Tibial nerve (tissue), 4 donors: ENCODE data around the gene MAPK14. TPM values are rescaled to one million over a fixed set of nuclear protein-coding genes. Genes with fewer than 3 reads are reported as not detected.

Experiments used
- DNase-seq, 2 donors: peaks; one replicate each; pipeline ENCODE4 v3.0.0-alpha.2; 2019; ENCODE audit warnings: low spot score in 2 of 2
- H3K27ac ChIP-seq, 4 donors: fragments of 200-600 bp; sonication (generic) in 3 of 4; one replicate each; pipeline ENCODE4 v1.5.1; 2017 to 2019; ENCODE audit warnings: mild to moderate bottlenecking in 1 of 4
- H3K27me3 ChIP-seq, 2 donors: fragments of 200-600 bp; sonication (generic) in 1 of 2; one replicate each; pipeline versions ENCODE4 v1.5.1 to v1.6.0; 2017 to 2019
- H3K36me3 ChIP-seq, 3 donors: fragments of 200-600 bp; sonication (generic); one replicate each; pipeline ENCODE4 v1.5.1; 2018 to 2019
- H3K4me1 ChIP-seq, 4 donors: fragments of 200-600 bp; sonication (generic) in 3 of 4; one replicate each; pipeline ENCODE4 v1.5.1; 2017 to 2019
- H3K4me3 ChIP-seq, 4 donors: fragments of 200-600 bp; sonication (generic) in 3 of 4; one replicate each; pipeline ENCODE4 v1.5.1; 2017 to 2019; ENCODE audit warnings: mild to moderate bottlenecking in 1 of 4, moderate library complexity in 1 of 4
- H3K9me3 ChIP-seq, 4 donors: fragments of 200-600 bp; sonication (generic) in 3 of 4; one replicate each; pipeline ENCODE4 v1.5.1; 2017 to 2019
- CTCF ChIP-seq, 5 experiments: fragments of 200-600 bp in 3 of 5; fragments of 450-650 bp in 2 of 5; sonication (generic) in 3 of 5; IDR thresholded peaks; one replicate each; pipeline ENCODE4 v1.5.1; 2016 to 2019; ENCODE audit warnings: antibody characterized with exemption in 5 of 5, mild to moderate bottlenecking in 3 of 5, moderate library complexity in 2 of 5
- EP300 ChIP-seq, 2 donors: sonication (generic); formaldehyde crosslinking; IDR thresholded peaks; one replicate each; pipeline ENCODE4 v1.6.1; 2017; ENCODE audit warnings: antibody characterized with exemption in 2 of 2, mild to moderate bottlenecking in 1 of 2
- POLR2A ChIP-seq, 2 donors: fragments of 450-650 bp; IDR thresholded peaks; one replicate each; pipeline ENCODE4 v1.6.1; 2017; ENCODE audit warnings: antibody characterized with exemption in 2 of 2, mild to moderate bottlenecking in 2 of 2, moderate library complexity in 2 of 2
- WGBS, 2 donors: methylation state at CpG; one replicate each; pipeline ENCODE4 v1.1.5; 2018; 5-methylcytosine and 5-hydroxymethylcytosine counted together
- total RNA-seq, 4 donors: library from RNA; depleted of rRNA; stranded (reverse); fragments of >200 nt; gene quantifications; one replicate each; pipeline ENCODE4 v1.1.0, GENCODE V29; 2016

Gene MAPK14
- total RNA-seq, 4 donors from 2014 or later, result 73.5 to 88.1 (median 83.2) TPM

GRCh38 chr6:36133148-36133547 lies 105.5 kb downstream of the MAPK14 start:
- TF ChIP-seq EP300 (IDR thresholded peaks at IDR 0.05) (no peak), POLR2A (IDR thresholded peaks at IDR 0.05) (no peak), CTCF (IDR thresholded peaks at IDR 0.05) (no peak)
- H3K4me3 ChIP-seq, result no peak overlapping the region
- no peaks in the 10 kb centered on the region for H3K9me3 ChIP-seq
- DNase-seq, result no peak
- H3K36me3 ChIP-seq, result no peaks in the 10 kb centered on the region
- peaks cover 0 to 27% (median 17%) of the 10 kb centered on the region in 4 donors for H3K4me1 ChIP-seq
- peaks cover 0 to 3% of the 10 kb centered on the region in 2 donors for H3K27me3 ChIP-seq
- 91 to 94% methylated on average over 4 of the region's 4 CpGs for WGBS, 2 donors
- no peak overlapping the region for H3K27ac ChIP-seq

GRCh38 chr6:36133912-36134311 lies 106.3 kb downstream of the MAPK14 start:
- no peaks in the 10 kb centered on the region for H3K36me3 ChIP-seq
- H3K27me3 ChIP-seq, result peaks cover 0 to 3% of the 10 kb centered on the region in 2 donors
- H3K4me3 ChIP-seq, result no peak overlapping the region
- 89 to 91% methylated on average over 4 of the region's 4 CpGs for WGBS, 2 donors
- DNase-seq, result no peak
- H3K27ac ChIP-seq, result no peak overlapping the region
- H3K4me1 ChIP-seq, result peaks cover 0 to 27% (median 17%) of the 10 kb centered on the region in 4 donors
- TF ChIP-seq POLR2A (IDR thresholded peaks at IDR 0.05), result no peak
- no peak for TF ChIP-seq EP300 (IDR thresholded peaks at IDR 0.05)
- TF ChIP-seq CTCF (IDR thresholded peaks at IDR 0.05), result no peak
- H3K9me3 ChIP-seq, result no peaks in the 10 kb centered on the region

- H3K4me3 ChIP-seq, result no peak overlapping the region
- no peaks in the 10 kb centered on the region for H3K36me3 ChIP-seq
- DNase-seq, result no peak
- no peaks in the 10 kb centered on the region for H3K9me3 ChIP-seq
- H3K4me1 ChIP-seq, result peaks cover 0 to 22% (median 17%) of the 10 kb centered on the region in 4 donors
- TF ChIP-seq CTCF (IDR thresholded peaks at IDR 0.05) (no peak), POLR2A (IDR thresholded peaks at IDR 0.05) (no peak), EP300 (IDR thresholded peaks at IDR 0.05) (no peak)
- H3K27ac ChIP-seq, result no peak overlapping the region
- H3K27me3 ChIP-seq, result peaks cover 0 to 3% of the 10 kb centered on the region in 2 donors
- 87 to 90% methylated on average over 13 of the region's 13 CpGs for WGBS, 2 donors
Measured at GRCh38 chr6:36135053-36135731, 107.6 kb downstream of the MAPK14 start.

GRCh38 chr6:36136034-36136433 lies 108.4 kb downstream of the MAPK14 start:
- Histone ChIP-seq H3K4me1 (peaks cover 0 to 17% (median 13%) of the 10 kb centered on the region in 4 donors), H3K9me3 (no peaks in the 10 kb centered on the region), H3K27ac (no peak overlapping the region), H3K27me3 (peaks cover 0 to under 1% of the 10 kb centered on the region in 2 donors), H3K4me3 (no peak overlapping the region), H3K36me3 (no peaks in the 10 kb centered on the region)
- TF ChIP-seq CTCF (IDR thresholded peaks at IDR 0.05) (no peak), POLR2A (IDR thresholded peaks at IDR 0.05) (no peak), EP300 (IDR thresholded peaks at IDR 0.05) (no peak)
- WGBS, 2 donors, result 72 to 76% methylated on average over 2 of the region's 2 CpGs
- no peak for DNase-seq

- Histone ChIP-seq H3K36me3 (no peaks in the 10 kb centered on the region), H3K27ac (no peak overlapping the region), H3K9me3 (no peaks in the 10 kb centered on the region), H3K27me3 (no peaks in the 10 kb centered on the region), H3K4me1 (peaks cover 0 to 12% (median 8%) of the 10 kb centered on the region in 4 donors), H3K4me3 (no peak overlapping the region)
- DNase-seq, result no peak
- WGBS, 2 donors, result 90 to 96% methylated on average over 10 to 12 of the region's 12 CpGs
- no peak for TF ChIP-seq EP300 (IDR thresholded peaks at IDR 0.05)
Measured at GRCh38 chr6:36136551-36136950, 108.9 kb downstream of the MAPK14 start.
